Right lobe of liver (tissue), 4 donors: Measurements from ENCODE around the gene MTSS2.

Experiments
- POLR2A ChIP-seq: fragments of 450-650 bp; IDR thresholded peaks from one replicate; pipeline ENCODE4 v1.6.1; 2017; ENCODE audit warnings: antibody characterized with exemption, mild to moderate bottlenecking
- TF ChIP-seq, protein P1 (sequence below), 4 donors: fragments of 200-600 bp in 3 of 4; fragments of 450-650 bp in 1 of 4; IDR thresholded peaks; one replicate each; pipeline versions ENCODE4 v1.5.1 to v1.8.0; 2016 to 2022; ENCODE audit warnings: antibody characterized with exemption in 4 of 4, mild to moderate bottlenecking in 2 of 4
- donor health status: DM: no; HTN: no; CAD: no.
- donor health status: DM: no; HTN: no; CAD: no.
- donor health status: DM: no; HTN: yes; CAD: no.

DNA sequence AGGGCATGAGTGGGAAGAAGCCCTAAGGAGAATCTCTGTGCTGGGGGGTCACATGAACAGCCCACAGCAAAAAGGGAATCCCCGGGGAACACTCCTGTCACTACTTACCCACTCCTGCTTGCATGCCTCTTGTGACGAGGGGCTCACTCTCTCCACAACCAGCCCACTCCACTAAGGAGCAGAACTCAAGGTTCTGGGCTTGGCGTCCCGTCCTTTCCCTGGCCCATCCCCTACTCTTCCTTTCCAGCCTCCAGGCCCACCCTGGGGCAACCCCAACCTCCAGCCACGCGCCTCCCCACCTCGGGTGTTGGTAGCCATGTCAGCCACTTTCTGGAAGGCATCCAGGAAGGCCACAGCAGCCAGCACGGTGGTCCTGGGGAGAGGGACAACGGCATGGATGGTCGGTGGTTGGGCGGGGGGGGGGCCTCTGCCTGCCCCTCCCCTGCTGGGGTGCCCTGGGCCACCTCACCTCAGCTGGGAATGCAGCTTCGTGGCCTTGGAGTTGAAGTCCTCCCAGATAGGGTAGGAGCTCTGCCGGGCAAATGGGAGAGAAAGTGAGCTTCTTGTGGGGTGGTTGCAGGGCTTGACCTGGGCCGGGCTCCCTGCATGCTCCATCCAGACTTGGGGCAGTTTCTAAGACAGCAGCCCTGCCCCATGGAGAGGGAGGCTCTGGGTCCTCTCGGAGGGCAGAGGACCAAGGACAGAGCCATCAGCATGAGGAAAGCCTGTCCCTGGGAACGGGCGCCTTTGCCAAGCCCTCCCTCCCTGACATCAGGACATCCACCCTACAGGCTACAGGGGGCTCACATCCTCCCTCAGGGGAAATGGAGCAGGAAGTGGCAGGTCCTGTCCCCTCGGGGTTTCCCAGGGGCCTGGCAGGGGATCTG lies 5.1 kb downstream of the MTSS2 start:
- TF ChIP-seq POLR2A = no peak
- TF ChIP-seq, protein P1, sequence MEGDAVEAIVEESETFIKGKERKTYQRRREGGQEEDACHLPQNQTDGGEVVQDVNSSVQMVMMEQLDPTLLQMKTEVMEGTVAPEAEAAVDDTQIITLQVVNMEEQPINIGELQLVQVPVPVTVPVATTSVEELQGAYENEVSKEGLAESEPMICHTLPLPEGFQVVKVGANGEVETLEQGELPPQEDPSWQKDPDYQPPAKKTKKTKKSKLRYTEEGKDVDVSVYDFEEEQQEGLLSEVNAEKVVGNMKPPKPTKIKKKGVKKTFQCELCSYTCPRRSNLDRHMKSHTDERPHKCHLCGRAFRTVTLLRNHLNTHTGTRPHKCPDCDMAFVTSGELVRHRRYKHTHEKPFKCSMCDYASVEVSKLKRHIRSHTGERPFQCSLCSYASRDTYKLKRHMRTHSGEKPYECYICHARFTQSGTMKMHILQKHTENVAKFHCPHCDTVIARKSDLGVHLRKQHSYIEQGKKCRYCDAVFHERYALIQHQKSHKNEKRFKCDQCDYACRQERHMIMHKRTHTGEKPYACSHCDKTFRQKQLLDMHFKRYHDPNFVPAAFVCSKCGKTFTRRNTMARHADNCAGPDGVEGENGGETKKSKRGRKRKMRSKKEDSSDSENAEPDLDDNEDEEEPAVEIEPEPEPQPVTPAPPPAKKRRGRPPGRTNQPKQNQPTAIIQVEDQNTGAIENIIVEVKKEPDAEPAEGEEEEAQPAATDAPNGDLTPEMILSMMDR (IDR thresholded peaks at IDR 0.05) = no peak
